H9 (cell line): Measurements from ENCODE around the gene GALNT10. TPM values are rescaled to one million over a fixed set of nuclear protein-coding genes. Genes with fewer than 3 reads are reported as not detected.

ENCODE experiments used
- DNase-seq: peaks from one replicate; pipeline ENCODE4 v3.0.0-alpha.2; 2017
- H2AFZ ChIP-seq: one replicate; pipeline ENCODE4 v1.6.1; 2013; ENCODE audit warnings: mild to moderate bottlenecking, low read length, control low read depth, moderate library complexity
- H2AK5ac ChIP-seq: 2 replicates; pipeline ENCODE4 v1.6.1; 2013; ENCODE audit warnings: low read length, control low read depth, mixed read lengths; ENCODE audit not compliant: insufficient read length
- H2BK120ac ChIP-seq: one replicate; pipeline ENCODE4 v1.6.1; 2013; ENCODE audit warnings: low read depth, mild to moderate bottlenecking, low read length, control low read depth, inconsistent platforms; ENCODE audit not compliant: poor library complexity, severe bottlenecking
- H2BK12ac ChIP-seq: 2 replicates; pipeline ENCODE4 v1.6.1; 2013; ENCODE audit warnings: low read length, control low read depth, mixed read lengths, low read depth; ENCODE audit not compliant: insufficient read length
- H2BK15ac ChIP-seq: 2 replicates; pipeline ENCODE4 v1.6.1; 2013; ENCODE audit warnings: low read depth, low read length, control low read depth
- H2BK20ac ChIP-seq: one replicate; pipeline ENCODE4 v1.6.1; 2013; ENCODE audit warnings: low read depth, mild to moderate bottlenecking, low read length, control low read depth, inconsistent platforms; ENCODE audit not compliant: poor library complexity, severe bottlenecking
- H2BK5ac ChIP-seq: 2 replicates; pipeline ENCODE4 v1.6.1; 2013; ENCODE audit warnings: low read length, control low read depth, mixed read lengths; ENCODE audit not compliant: insufficient read length
- H3K14ac ChIP-seq: 2 replicates; pipeline ENCODE4 v1.6.1; 2013; ENCODE audit warnings: low read length, control low read depth; ENCODE audit not compliant: insufficient read depth
- H3K18ac ChIP-seq: 2 replicates; pipeline ENCODE4 v1.6.1; 2013; ENCODE audit warnings: low read depth, mild to moderate bottlenecking, mixed read lengths, low read length, control low read depth; ENCODE audit not compliant: insufficient read length
- H3K23ac ChIP-seq: 2 replicates; pipeline ENCODE4 v1.6.1; 2013; ENCODE audit warnings: low read length, control low read depth, mixed read lengths, low read depth; ENCODE audit not compliant: insufficient read length
- H3K23me2 ChIP-seq: 2 replicates; pipeline ENCODE4 v1.6.1; 2013; ENCODE audit warnings: low read depth, mild to moderate bottlenecking, mixed read lengths, low read length, control low read depth; ENCODE audit not compliant: insufficient read length, poor library complexity, severe bottlenecking
- H3K27ac ChIP-seq: 2 replicates; pipeline ENCODE4 v1.5.1; 2013; ENCODE audit warnings: low read length, control low read depth, mixed read lengths, low read depth; ENCODE audit not compliant: insufficient read length
- H3K27me3 ChIP-seq: 2 replicates; pipeline ENCODE4 v1.6.1; 2013; ENCODE audit warnings: low read length, control low read depth, inconsistent platforms; ENCODE audit not compliant: insufficient read depth
- H3K4ac ChIP-seq: 2 replicates; pipeline ENCODE4 v1.6.1; 2013; ENCODE audit warnings: low read depth, mild to moderate bottlenecking, control low read depth, inconsistent platforms, low read length, moderate library complexity
- H3K4me1 ChIP-seq: 2 replicates; pipeline ENCODE4 v1.6.1; 2013; ENCODE audit warnings: low read length, control low read depth, inconsistent platforms; ENCODE audit not compliant: insufficient read depth
- H3K4me2 ChIP-seq: 2 replicates; pipeline ENCODE4 v1.6.1; 2013; ENCODE audit warnings: low read length, control low read depth, mixed read lengths; ENCODE audit not compliant: insufficient read length, insufficient read depth
- H3K56ac ChIP-seq: 2 replicates; pipeline ENCODE4 v1.6.1; 2013; ENCODE audit warnings: low read depth, mild to moderate bottlenecking, mixed read lengths, low read length, control low read depth; ENCODE audit not compliant: insufficient read length
- H3K79me1 ChIP-seq: 2 replicates; pipeline ENCODE4 v1.6.1; 2013; ENCODE audit warnings: low read depth, mild to moderate bottlenecking, moderate library complexity, low read length, control low read depth, inconsistent platforms; ENCODE audit not compliant: insufficient read depth, poor library complexity, severe bottlenecking
- H3K79me2 ChIP-seq: 2 replicates; pipeline ENCODE4 v1.6.1; 2013; ENCODE audit warnings: low read length, control low read depth, inconsistent platforms; ENCODE audit not compliant: insufficient read depth
- H3K9ac ChIP-seq: 2 replicates; pipeline ENCODE4 v1.6.1; 2013; ENCODE audit warnings: low read length, control low read depth, mixed read lengths; ENCODE audit not compliant: insufficient read length; ENCODE audit errors: extremely low read depth
- H3K9me3 ChIP-seq: one replicate; pipeline ENCODE4 v1.6.1; 2013; ENCODE audit warnings: low read depth, low read length, inconsistent platforms; ENCODE audit not compliant: control insufficient read depth
- H3T11ph ChIP-seq: one replicate; pipeline ENCODE4 v1.6.1; 2013; ENCODE audit warnings: mild to moderate bottlenecking, low read length, control low read depth, inconsistent platforms
- H4K20me1 ChIP-seq: one replicate; pipeline ENCODE4 v1.6.1; 2013; ENCODE audit not compliant: control insufficient read depth, insufficient read length, insufficient read depth
- H4K5ac ChIP-seq: 2 replicates; pipeline ENCODE4 v1.6.1; 2013; ENCODE audit warnings: low read depth, mild to moderate bottlenecking, mixed read lengths, low read length, control low read depth; ENCODE audit not compliant: insufficient read length
- H4K8ac ChIP-seq: replicated peaks from 2 replicates; pipeline ENCODE4 v1.6.1; 2013; ENCODE audit warnings: low read length, control low read depth, mixed read lengths, low read depth; ENCODE audit not compliant: insufficient read length
- H4K91ac ChIP-seq: 2 replicates; pipeline ENCODE4 v1.6.1; 2013; ENCODE audit warnings: low read depth, mild to moderate bottlenecking, moderate library complexity, mixed read lengths, low read length, control low read depth; ENCODE audit not compliant: insufficient read length
- H3K27ac Mint-ChIP-seq, 3 experiments: 2 replicates in 2 of 3; 3 replicates in 1 of 3; pipeline ENCODE4 v1.8.0; 2020 to 2021; ENCODE audit warnings: mixed read lengths in 3 of 3, mild to moderate bottlenecking in 1 of 3, moderate library complexity in 1 of 3
- H3K27me3 Mint-ChIP-seq: 2 replicates; pipeline ENCODE4 v1.8.0; 2021; ENCODE audit warnings: low read depth, mild to moderate bottlenecking, moderate library complexity, mixed read lengths
- H3K36me3 Mint-ChIP-seq, 3 experiments: 2 replicates in 2 of 3; 3 replicates in 1 of 3; pipeline ENCODE4 v1.8.0; 2020 to 2021; ENCODE audit warnings: low read depth in 3 of 3, mixed read lengths in 3 of 3; ENCODE audit not compliant: insufficient read depth in 1 of 3
- H3K4me1 Mint-ChIP-seq, 2 experiments: 2 replicates each; pipeline ENCODE4 v1.8.0; 2020; ENCODE audit warnings: mixed read lengths in 2 of 2
- H3K4me3 Mint-ChIP-seq, 2 experiments: 2 replicates in 1 of 2; 3 replicates in 1 of 2; pipeline ENCODE4 v1.8.0; 2020 to 2021; ENCODE audit warnings: mild to moderate bottlenecking in 2 of 2, mixed read lengths in 2 of 2, moderate library complexity in 1 of 2
- H3K9me3 Mint-ChIP-seq, 2 experiments: 2 replicates in 1 of 2; 3 replicates in 1 of 2; pipeline ENCODE4 v1.8.0; 2020; ENCODE audit warnings: mild to moderate bottlenecking in 2 of 2, mixed read lengths in 2 of 2, moderate library complexity in 1 of 2
- WGBS: extraction: QIAGEN DNeasy Blood & Tissue Kit; methylation state at CpG from one replicate; pipeline ENCODE4 v1.1.7; 2013; ENCODE audit warnings: missing lambda C conversion rate, low lambda C conversion rate, mixed read lengths; ENCODE audit not compliant: insufficient read length; ENCODE audit errors: extremely low coverage; 5-methylcytosine and 5-hydroxymethylcytosine counted together
- total RNA-seq: library from RNA; stranded (reverse); gene quantifications from 2 replicates; pipeline ENCODE4 v1.2.1, GENCODE V29; 2021
- TF ChIP-seq, protein P1 (sequence below): fragments of 200-600 bp; sonication (generic); conservative IDR thresholded peaks from 3 replicates; pipeline ENCODE4 v1.8.0; 2021; ENCODE audit warnings: antibody characterized with exemption, mild to moderate bottlenecking

GALNT10 gene
- total RNA-seq, 1 experiment from 2014 or later: 15.4 TPM

DNA sequence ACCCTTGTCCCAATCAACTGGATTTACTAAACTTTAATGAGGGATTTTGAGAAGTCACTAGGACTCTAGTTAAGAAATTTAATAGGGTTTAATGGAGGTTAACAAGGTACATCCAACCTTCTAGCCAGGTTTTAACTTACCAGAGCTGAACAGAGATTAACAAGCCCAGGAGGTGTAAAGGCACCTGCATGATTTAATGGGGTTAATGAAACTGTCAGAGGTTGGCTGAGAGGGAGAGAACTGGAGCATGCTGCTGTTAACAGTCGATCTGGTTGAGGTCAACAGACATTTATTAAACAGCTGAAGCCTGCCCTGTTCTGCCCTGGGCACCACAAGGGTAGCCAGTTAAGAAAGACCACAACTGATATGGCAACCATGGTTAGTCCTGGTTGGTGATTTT, 273.9 kb downstream of the GALNT10 start:
- Histone ChIP-seq H3K4me1 (no peaks in the 10 kb centered on the region), H2BK12ac (no peak overlapping the region), H3K23ac (no peak overlapping the region), H3T11ph (no peak overlapping the region), H3K14ac (no peak overlapping the region), H3K23me2 (no peaks in the 10 kb centered on the region), H2AFZ (no peak overlapping the region), H3K9me3 (no peaks in the 10 kb centered on the region), H3K27ac (no peak overlapping the region), H2BK20ac (no peak overlapping the region), H4K5ac (no peak overlapping the region), H2BK15ac (no peak overlapping the region), H3K27me3 (peaks cover 3% of the 10 kb centered on the region; the same call in 1 of the 2 replicates), H3K79me2 (no peaks in the 10 kb centered on the region), H4K91ac (no peak overlapping the region), H3K9ac (no peak overlapping the region), H4K8ac (no peak overlapping the region), H3K79me1 (no peaks in the 10 kb centered on the region), H4K20me1 (no peaks in the 10 kb centered on the region), H3K56ac (no peak overlapping the region), H3K4me2 (no peak overlapping the region), H2BK120ac (no peak overlapping the region), H3K4ac (no peak overlapping the region), H3K18ac (no peak overlapping the region), H2BK5ac (no peak overlapping the region), H2AK5ac (no peak overlapping the region)
- TF ChIP-seq, protein P1, sequence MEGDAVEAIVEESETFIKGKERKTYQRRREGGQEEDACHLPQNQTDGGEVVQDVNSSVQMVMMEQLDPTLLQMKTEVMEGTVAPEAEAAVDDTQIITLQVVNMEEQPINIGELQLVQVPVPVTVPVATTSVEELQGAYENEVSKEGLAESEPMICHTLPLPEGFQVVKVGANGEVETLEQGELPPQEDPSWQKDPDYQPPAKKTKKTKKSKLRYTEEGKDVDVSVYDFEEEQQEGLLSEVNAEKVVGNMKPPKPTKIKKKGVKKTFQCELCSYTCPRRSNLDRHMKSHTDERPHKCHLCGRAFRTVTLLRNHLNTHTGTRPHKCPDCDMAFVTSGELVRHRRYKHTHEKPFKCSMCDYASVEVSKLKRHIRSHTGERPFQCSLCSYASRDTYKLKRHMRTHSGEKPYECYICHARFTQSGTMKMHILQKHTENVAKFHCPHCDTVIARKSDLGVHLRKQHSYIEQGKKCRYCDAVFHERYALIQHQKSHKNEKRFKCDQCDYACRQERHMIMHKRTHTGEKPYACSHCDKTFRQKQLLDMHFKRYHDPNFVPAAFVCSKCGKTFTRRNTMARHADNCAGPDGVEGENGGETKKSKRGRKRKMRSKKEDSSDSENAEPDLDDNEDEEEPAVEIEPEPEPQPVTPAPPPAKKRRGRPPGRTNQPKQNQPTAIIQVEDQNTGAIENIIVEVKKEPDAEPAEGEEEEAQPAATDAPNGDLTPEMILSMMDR: no peak
- Mint-ChIP-seq H3K4me1 (peaks cover 11 to 13% of the 10 kb centered on the region in 2 experiments), H3K36me3 (no peaks in the 10 kb centered on the region), H3K27ac (no peak overlapping the region), H3K4me3 (no peak overlapping the region), H3K27me3 (peaks cover 47% of the 10 kb centered on the region), H3K9me3 (no peaks in the 10 kb centered on the region)
- no peak for DNase-seq
- WGBS: no CpG with 5 or more reads among the region's 1 CpG
